ENCODE measurements around the gene PDE6D.
A peak's percentile ranks its signal among the peaks of the same experiment; 100 is the strongest.
"Not testable (repeated sequence)": the region's sequence is repeated elsewhere in the genome, so short reads cannot be mapped to it uniquely, and the experiment has no call there.

The PDE6D gene

DNA sequence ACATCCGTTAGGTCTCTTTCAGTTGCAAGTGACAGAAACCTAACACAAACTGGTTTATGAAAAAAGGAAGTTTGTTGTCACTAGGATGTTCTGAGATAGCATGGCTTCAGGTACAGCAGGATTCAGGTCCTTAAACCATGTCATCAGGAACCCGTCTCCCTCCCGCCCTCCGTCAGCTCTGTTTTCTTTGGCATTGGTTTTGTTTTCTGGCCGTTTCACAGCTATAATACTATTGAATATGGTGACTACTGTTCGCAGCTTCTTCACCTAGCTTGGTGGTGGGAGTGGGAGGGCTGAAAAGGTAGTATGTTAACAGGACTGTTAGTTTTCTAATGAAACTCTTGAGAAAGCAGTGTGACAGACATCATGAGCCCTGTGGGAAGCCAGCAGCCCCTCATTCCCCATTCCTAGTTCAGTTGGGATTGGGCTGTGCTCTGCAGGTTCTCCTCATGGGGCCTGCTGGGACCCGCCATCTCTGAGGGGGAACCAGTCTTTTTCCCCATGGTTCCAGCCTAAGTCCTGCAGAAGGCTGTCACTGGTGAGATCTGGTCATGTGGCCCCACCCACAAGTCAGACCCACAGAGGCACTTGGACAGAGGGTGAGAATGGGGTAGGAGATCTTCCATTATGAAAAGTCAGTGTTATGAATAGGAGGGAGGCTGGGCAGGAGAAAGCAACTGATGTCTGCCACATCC lies 60.6 kb downstream of the PDE6D start:
- DNase-seq (ENCODE audit: low read depth in 2 of 2): no peak

DNA sequence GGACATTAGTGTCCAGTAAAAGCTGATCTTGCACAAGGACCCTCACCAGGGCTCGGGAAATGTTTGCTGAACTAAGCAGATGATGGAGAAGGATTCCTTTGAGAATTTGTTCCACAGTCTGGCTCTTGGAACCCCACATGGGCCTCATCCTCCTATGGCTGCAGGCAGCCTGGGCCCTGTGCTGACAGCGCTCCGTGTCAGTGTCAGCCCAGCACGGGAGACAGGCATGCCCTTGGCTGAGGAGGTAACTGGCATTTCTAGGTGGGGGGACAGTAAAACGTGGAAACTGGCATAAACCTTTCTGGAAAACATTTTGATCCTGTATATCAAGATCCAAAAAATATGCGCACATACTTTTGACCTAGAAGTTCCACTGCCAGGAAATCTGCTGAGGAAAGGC lies 62.3 kb downstream of the PDE6D start:
- DNase-seq (ENCODE audit: low read depth in 2 of 2): no peak

DNA sequence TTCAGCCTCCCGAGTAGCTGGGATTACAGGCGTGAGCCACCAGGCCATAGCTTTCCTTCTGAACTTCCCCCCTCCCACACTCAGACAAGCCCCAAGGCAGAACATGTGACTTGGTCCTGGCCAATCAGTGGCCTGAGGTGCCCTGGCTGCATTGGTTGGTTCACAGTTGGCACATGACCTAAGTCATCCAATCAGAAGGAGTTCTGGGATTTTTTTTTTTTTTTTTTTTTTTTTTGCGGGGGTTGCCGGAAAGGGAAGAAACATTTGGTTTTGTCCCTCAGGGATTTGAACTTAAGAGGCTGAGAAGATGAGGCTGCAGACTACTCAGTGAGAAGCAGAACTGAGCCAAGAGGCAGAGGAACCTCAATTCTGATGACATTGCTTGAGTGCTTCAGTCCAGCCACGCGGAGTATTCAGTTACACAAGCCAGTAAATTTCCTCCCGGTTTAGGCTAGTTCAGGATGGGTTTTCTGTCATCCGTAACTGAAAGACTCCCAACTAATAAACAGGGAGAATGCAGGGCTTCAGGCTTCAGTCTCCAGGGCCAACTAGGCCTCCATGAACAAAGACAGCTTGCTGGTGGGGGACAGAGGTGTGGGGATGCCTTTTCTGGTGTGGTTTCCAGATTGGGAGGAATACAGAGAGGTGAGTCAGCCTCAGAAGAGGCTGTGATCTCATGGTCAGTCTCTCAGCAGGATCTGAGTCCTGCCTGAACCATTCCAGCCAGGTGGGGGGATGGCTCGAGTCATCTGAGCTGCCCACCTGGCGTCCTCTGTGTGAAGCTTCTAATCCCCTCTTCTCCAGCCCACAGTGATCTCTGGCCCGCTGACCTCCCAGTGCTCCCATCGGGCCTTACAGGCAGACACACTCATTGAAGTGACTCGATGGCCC lies 63.6 kb downstream of the PDE6D start:
- no peak for DNase-seq (ENCODE audit: low read depth in 2 of 2)

DNA sequence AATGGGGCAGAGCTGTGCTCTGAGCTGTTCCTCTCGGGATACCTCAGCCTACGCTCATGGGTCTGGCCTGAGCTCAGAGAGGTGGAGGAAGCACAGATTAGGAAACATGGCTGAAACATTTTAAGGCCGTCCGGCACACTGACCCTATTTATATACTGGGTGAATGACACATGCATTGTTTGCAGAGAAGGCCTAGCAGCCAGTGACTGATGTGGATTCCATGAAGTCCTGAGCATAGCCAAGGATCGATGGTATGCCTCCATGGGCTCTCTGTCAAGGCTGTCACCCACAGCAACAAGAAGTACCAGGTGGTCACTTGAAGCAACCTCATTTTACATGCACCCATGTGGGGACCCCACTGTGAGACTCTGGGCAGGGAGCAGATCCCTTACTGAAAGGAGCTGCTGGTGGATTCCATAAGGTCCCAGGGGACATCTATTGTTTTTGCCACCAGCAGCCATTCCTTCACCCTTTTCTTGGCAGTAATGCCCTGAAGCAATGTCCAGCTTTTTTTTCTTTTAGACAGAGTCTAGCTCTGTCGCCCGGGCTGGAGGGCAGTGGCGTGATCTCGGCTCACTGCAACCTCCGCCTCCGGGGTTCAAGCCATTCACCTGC lies 64.3 kb downstream of the PDE6D start:
- no peak for DNase-seq (ENCODE audit: low read depth in 2 of 2)

DNA sequence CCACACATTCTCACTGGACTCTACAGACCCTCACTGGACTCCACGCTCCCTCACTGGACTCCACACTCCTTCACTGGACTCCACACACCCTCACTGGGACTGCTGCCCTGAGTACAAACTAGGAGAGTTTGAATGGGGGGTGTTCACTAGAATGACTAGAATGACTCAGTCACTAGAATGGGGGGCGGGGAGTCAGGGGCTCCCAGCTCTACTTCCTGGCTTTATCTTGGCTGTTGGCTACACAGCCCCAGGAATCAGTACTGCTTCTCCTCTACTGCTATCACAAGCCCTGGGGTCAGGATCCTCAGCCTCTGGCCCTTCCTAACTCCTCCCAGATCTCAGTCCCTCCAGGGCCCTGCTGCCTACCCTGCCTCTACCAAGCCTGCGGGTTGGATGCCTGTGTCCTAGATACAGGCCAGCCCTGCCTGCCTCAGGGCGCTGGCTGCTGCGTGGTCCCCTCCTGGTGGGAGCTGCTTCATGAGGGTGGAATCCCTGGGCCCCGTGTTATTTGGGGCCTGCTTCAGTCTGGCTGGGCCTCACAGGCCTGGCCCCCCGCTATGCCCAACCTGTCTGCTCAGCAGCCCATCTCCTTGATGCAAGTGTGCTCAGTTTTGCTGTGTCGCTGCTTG lies 65.0 kb downstream of the PDE6D start:
- no peak for DNase-seq (ENCODE audit: low read depth in 2 of 2)

DNA sequence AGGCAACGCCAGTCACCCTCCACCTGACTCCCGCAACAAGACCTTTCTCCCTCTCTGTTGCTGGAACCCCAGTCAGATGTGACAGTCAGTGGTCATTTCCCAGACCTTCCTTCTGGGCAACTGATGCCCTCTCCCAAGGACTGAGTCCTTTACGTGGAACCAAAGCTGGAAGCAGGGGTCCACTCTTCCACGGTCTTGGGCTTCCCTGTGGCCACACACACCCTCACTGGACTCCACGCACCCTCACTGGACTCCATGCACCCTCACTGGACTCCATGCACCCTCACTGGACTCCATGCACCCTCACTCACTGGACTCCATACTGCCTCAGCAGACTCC lies 65.6 kb downstream of the PDE6D start:
- DNase-seq (ENCODE audit: low read depth in 2 of 2): no peak

DNA sequence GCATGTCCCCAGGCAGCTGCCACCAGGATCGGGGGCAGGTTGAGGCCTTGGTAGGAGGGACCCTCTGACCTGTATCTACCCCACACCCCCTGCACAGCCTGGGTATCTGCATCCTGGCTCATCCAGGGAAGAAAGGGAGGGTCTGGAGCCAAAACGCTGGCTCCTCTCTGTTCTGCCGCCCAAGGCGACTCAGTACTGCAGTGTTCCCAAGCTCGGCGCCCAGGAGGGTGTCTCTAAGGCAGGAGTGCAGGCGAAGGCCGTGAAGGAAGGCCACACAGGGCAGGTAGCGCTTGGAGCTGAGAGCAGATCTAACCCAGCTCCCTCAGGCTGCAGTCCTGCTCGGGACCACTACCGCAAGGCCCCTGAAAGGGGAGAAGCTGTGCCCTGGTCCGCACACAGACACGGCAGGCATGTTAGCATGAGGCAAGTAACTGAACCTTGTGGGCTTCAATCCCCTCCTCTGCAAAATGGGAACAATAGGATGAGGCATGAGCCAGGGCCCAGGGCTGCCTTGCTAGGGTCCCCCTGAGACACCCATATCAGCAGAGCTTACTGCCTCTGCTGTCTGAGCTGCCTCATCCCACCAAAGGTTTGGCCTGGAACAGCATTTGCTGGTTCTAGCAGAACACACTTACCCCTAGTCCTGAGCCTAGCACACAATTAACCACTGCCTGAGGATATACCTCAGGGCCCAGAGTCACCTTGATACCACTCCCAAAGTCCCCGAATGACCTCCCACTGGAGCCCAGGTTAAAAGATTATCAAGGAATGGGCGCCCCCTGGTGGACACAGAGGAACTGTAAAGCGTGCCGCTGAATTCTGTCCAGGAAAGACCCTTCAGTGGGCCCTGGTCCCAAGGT lies 66.2 kb downstream of the PDE6D start:
- peak in 1 of 2 donors; percentile 56 for DNase-seq (ENCODE audit: low read depth in 2 of 2)

DNA sequence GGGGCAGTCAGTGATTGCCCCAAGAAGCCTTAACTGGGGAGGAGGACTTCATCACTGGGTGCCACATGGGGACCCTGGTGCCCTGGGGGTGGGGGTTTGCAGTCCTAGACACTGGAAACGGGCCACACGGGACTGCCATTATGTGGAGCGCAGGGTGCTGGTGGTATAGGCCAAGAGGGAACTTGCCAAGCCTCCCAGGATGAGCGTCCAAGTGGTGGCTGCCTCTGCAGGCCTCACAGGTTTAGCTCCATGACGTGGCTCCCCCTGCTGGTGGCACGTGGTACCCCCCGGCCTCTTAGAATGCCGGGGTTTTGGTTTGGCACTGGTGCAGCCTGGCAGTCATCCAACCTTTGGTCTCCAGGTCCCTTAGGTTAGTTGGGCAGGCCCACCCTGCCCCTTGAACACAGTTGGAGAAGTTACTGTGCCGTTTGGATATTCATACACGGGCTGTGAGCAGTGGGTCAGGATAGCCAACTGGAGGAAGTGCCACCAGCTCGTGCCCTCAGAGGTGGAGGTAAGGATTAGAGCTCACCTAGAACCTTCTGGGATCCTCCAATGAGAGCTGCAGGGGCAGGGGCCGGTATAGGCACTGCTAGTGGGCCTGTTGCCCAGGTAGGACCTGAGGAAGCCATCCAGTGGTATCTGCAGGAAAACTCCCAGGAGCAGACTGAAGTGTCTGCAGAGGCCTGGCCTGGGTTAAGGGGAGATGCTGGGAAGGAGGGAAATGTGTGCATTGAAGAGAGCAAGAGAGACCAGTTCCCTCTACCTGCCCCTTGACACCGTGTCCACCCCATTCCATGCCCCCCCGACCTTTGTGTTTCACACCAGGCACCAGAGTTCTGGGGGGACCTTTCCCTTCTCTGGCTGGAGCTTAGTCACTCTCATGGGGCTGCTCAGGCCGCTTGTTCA lies 67.1 kb downstream of the PDE6D start:
- peak; percentile 64 to 71 for DNase-seq (ENCODE audit: low read depth in 2 of 2)

DNA sequence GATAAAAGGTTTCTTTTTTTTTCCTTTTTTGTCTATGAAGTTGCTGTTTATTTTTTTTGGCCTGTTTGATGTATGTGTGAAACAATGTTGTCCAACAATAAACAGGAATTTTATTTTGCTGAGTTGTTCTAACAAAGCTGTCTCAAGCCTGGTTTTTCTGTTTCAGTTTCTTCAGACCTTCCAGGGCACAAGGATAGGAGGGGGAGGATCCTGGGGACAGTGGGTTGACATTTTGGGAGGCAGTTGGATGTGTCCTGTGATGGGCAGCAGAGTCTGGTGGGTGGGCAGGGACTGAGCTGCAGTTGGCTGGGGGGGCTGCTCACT lies 67.7 kb downstream of the PDE6D start:
- DNase-seq (ENCODE audit: low read depth in 2 of 2): not testable (repeated sequence)

DNA sequence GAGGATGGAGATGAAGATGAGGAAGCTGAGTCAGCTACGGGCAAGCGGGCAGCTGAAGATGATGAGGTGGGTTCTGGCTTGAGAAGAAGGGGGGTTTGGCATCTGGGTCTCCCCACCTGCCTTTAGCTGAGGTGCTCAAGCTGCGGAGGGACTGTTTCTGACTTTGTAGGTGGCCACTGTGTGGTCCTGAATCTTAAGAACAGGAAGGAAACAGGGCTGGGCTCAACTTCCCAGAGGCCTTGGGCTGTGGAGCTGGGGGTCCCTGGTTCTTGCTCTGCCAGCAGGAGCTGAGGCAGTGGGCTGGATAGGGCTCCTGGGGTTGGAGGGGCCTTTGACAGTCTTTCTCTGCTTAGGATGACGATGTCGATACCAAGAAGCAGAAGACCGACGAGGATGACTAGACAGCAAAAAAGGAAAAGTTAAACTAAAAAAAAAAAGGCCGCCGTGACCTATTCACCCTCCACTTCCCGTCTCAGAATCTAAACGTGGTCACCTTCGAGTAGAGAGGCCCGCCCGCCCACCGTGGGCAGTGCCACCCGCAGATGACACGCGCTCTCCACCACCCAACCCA lies 68.5 kb downstream of the PDE6D start:
- DNase-seq (ENCODE audit: low read depth in 2 of 2): peak in 1 of 2 donors; percentile 37

DNA sequence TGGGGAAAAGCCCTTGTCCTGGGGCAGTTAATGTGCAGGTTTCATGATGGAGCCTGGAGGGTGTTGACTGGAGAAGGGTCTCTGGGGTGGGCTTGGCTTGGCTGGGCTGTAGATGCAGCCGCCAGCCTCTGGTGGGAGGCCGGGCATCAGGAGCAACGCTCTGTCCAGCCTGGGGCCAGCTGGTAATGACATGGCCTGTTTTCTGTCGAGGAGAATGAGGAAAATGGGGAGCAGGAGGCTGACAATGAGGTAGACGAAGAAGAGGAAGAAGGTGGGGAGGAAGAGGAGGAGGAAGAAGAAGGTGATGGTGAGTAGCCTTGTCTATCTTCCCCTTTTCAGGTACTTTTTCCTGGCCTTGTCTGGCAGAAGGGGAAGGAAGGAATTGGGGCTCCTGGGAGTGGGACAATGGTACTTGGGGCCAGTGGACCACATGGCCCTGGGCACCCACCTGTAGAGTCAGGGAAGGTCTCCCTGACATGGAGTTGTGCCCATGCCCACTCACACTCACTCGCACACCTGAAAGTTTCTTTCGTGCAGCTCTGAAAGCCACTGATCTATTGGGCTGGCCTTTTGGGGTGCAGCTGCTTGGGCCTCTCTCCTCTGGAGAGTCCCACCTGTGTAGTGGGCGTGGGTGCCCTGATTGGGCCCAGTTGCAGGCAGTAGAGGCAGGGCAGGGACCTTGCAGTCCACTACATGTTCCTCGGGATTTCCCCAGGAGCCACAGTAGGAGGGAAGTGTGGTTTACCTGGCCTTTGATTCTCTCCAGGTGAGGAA lies 69.2 kb downstream of the PDE6D start:
- DNase-seq (ENCODE audit: low read depth in 2 of 2): no peak

DNA sequence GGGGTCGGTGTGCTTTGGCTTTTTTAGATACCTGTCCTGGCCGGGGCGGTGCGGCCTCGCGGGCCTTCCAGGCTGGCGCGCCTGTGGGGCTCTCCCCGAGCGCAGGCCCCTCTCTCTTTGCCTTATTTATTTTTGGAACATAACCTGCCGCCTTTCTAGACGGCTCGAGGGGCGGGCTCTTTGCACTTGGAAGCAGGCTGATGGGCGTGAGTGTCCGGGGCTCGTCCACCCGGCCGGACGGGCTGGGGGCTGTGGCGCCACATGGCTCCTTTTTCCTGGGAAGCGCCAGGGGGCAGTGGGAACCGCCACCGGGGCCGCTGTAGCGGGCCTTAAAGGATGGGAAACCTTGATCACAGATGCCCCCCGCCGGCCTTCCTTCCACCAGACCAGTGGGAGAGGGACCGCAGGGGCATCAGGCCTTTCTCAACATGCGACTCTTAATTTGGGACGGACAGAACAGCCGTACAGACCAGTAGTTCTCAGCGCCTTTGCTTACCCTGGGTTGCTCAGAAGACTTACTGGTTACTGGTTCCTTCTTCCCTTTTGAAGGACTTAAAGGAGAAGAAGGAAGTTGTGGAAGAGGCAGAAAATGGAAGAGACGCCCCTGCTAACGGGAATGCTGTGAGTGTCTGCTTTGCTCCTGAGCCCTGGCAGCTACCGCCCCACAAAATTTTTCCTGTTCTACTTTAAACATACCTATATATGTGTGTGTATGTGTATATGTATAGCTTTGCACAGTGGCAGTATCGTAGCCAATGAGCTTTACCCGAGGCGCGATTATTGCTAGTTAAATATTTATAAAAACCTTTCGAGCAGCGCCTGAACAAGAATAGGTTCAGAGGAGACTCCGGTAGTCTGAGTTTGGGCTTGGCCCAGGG lies 70.0 kb downstream of the PDE6D start:
- no peak for DNase-seq (ENCODE audit: low read depth in 2 of 2)

DNA sequence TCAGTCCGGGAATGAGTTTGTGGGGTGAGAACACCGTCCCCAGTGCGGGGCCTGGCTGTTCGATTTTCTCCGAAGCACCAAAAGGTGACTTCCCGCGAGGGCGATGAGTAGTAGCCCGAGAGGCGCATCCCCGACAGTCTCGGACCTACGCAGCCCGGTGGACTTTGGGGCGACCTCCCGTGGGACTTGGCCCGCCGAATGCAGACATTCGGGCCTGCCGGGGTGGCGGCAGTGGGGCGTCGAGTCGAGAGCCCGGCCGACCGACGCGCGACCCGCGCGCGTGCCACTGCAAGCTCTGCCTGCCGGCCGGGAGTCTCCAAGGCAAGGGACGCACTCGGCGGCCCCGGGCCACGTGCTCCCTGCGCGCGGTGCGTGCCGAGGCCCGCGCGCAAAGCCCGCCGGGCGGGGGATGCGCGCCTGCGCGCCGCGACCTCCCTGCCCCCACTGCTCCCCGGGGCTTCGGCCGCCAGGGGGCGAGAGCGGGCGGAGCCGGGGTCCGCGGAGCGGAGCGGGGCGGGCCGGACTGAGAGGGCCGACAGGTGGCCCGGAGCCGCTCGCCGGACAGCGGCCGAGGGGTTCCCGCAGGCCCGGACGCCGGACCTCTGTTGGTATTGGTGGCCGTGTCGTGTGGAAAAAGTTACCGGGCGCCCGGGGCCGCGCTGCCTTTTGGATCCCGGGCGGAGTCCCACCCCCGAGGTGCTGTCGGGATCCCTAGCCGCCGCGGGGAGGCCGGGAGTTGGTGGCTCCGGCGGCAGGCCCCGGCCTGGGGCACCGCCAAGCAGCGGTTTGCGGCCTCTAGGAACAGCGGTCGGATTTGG lies 70.9 kb downstream of the PDE6D start:
- DNase-seq (ENCODE audit: low read depth in 2 of 2): peak; percentile 53 to 70

DNA sequence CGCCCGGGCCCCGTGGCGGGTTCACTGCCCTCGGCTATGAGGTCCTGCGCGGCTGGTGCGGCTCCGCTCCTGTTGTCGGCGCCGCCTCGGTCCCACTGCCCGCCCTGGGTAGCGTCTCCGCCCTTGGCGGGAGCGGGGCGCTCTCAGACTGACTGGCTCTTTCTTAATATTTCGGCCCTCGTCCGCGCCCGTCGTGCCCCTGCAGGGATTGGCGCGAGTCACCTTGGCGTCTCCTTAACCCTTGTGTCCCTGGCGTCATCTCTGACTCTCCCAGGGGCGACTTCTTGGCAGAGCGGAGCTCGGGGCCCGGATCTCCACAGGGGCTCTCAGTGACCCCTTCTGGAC lies 71.5 kb downstream of the PDE6D start:
- no peak for DNase-seq (ENCODE audit: low read depth in 2 of 2)

DNA sequence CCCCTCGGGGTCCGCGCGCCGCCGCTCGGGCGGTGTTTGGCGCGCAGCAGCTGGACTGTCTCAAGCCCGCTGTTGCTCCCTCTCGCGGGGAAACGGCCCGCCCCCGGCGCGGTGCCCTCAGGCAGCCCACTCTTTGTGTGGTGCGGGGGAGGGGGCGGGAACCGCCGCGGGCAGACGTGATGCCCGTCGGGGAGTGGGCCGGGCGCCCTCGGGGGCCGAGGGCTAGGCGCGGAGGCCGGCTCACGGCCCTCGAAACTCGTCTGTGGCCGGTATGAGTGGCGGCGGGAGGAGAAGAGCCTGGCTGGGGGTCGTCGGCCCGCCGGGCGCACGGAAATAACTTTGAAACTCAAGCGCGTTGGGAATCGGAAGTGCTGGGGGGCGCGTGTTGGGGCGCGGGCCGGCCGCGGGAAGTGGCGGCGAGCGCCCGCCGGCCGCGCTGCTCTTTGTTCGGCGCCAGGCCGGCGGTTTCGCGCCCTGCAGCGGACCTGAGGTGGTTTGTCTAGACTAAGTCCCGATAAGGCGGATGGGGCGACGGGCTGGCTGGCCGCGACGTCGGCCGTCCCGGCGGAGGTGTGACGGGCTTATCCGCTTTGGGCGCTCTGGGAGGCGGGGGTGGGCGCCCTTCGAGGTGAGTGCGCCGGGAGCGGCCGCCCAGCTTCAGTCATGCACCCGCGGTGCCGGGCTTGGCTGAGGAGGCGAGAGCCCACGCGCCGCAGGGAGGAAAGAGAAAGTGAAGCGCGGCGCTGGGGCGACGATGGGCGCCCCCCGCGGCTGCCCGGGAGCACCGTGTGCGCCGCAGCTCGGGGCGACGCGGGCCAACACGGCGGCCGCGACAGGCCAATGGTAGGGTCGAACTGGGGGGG lies 72.1 kb downstream of the PDE6D start:
- DNase-seq (ENCODE audit: low read depth in 2 of 2): peak; percentile 27 to 51

DNA sequence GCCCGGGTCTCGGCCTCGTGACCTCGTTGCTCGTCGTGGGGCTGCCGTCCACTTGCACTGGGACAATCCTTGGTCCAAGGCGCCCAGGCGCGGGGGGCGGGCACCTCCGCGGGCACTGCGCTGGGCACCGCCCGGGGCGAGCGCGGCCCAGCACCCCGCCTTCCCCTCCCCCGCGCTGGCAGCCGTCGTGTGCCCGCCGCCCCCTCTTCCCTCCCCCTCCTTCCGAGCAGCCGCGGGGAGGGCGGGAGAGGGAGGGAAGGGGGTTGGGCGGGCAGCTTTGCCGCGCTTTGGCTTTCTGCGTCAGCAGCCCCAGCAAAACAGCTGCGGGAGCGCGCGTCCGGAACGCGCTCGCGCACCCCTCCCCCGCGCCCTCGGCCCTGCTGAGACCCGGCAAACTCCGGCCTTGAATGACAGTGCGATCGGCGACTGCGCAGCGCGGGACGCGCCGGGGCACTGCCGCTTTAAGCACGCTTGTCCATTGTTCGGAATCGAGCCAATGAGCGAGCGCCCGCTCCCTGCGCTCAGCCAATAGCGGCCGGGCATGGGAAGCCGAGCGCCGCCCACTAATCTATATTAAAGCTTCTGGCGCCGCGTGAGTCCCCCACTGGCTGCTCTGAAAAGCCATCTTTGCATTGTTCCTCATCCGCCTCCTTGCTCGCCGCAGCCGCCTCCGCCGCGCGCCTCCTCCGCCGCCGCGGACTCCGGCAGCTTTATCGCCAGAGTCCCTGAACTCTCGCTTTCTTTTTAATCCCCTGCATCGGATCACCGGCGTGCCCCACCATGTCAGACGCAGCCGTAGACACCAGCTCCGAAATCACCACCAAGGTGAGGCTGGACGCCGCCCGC lies 72.9 kb downstream of the PDE6D start, which contains the start of gene PTMA:
TSS of gene PTMA (plus strand) at position 599 of the 846 bp plus-strand sequence. CDS start at position 781, 182 bp downstream.
- peak; percentile 99 to 100 for DNase-seq (ENCODE audit: low read depth in 2 of 2)

Data from stimulated activated CD8-positive, alpha-beta memory T cell treated with anti-CD3 and anti-CD28 coated beads, Interleukin-15, amount 100 ng/mL, for 4 hours (primary cell).